HG03064 (cell line): Measurements from ENCODE around the gene MB21D2.

ENCODE experiments used
- ATAC-seq: cut with Tn5 transposase; IDR thresholded peaks from one replicate; pipeline ENCODE4 v1.9.1; 2021; ENCODE audit warnings: low read depth; ENCODE audit not compliant: unreplicated experiment

Gene MB21D2

GRCh38 chr3:192894676-192895075 lies 23.0 kb downstream of the MB21D2 start:
- no peak for ATAC-seq

DNA sequence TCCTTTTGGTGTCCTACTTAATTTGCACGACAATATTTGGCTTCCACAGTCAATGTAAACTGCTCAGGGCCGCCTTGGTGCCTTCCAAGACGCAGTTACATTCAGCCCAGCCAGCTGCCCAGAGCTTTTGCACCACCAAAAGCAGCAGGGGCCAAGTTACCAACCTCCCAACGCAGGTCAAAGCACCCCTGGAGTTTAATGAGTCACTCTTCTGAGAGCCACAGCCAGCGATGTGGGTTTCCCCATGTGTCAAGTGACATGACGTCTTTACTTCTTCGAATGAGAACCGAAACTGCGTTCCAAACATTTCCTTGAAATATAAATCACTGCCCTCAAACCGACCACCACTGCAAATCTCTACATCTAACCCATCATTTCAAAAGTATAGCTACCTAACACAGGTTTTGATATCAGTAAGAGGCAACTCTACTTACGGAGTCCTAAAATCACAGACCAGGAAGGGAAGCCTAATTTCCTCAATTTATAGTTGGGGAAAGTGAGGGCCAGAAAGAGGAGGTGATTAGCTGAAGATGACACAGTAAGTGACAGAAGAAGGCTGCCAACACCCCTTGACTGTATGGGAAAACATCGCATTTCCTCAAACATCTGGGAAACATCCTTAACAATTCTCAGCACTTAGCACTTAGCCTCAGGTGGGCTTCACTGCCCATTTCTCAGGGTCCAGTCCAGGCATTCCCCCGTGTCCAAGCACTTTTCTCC lies 24.5 kb downstream of the MB21D2 start:
- peak; percentile 96 for ATAC-seq

GRCh38 chr3:192890347-192891335 lies 27.0 kb downstream of the MB21D2 start:
- no peak for ATAC-seq

DNA sequence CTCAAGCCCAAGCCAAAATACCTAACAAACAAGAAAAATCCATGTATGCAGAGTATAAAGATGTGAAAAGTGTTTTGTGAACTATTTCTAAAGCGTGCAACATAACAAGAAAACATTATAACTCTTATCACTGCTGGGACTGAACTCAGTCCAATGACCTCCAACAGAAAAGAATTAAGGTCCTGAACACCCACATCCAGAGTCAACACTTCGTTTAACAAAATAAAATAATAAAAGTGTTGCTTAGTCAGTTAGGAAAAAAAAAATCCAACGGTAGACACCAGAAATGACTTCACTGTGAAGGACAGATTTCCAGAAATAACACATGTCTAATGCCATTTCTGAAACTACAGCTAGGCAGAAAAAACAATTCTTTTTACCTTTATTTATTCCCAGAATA lies 28.0 kb downstream of the MB21D2 start:
- ATAC-seq, result no peak

- no peak for ATAC-seq
These were observed 29.5 kb downstream of the MB21D2 start for GRCh38 chr3:192888190-192888589.

DNA sequence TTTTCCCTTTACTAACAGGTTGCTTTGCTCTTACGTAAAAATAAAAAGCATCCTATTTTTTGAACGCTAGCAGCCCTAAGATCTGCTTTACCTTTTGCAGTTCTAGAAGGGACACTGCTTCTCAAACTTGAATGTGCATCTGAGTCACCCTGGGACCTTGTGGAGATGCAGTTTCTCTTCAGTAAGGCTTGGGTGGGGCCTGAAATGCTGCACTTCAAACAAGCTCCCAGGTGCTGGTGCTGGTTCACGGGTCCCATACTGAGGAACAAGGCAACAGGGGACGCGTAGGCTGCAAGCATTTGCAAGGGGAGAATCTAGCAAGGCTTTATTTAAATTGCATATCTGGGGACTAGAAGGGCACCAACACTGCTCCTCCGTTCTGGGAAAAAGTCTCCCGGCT lies 30.0 kb downstream of the MB21D2 start:
- no peak for ATAC-seq

DNA sequence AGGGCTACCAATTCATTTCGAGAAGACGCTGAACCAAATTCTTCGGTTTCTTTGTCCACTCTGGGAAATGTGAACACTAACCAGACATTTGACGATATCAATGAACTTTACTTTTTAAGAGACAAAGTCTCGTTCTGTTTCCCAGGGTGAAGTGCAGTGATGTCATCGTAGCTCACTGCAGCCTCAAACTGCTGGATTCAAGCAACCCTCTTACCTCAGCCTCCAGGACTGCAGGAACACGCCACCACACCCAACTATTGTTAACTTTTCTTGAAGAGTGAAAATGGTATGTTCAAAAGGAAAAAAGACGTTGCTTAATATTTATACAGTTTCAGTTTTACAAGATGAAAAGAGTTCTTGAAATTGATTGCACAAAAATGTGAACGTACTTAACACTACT lies 30.6 kb downstream of the MB21D2 start:
- ATAC-seq, result no peak

DNA sequence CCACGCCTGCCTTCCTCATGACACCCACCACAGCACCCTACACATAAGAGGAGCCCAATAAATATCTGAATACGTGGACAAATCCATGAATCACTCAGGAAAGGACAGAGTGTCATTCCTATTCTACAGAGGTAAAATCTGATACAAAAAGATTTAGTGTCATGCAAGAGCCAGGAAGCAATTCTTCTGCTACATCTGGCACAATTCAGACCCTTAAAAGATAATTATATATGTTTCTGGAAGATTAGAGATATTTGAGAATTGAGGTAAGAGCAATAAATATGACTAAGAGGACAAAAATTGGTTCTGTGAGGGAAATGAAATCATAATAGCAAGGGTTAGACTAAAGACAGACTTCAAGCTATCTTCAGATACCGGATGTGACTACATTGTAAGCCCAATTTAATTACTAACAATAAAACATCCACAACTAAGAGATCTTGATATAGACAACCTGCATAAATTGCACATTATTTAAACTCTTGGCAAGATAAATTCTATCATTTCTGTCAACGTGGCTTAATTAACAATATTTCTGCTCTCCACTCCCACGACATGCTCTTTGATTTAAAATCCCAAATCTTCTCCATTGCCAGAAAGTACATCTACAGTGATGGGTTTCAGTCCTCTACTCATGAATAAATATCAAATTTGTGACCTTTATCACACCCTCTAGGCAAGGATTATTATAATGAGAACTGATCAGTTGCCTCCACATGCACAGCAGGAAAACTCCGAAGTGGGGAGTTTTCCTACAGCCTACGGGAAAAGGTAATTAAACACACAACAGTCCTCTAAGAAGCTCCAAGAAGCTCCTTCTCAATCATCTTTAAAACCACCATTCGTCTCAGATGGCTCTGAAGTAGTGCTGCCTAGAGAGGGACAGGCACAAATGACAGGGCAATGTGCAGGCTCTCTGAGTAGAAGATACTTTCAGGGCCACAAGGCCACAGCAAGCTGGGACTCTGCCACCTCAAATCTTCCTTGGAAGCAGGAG lies 32.6 kb downstream of the MB21D2 start:
- ATAC-seq, result no peak

- ATAC-seq, result no peak
These were observed 34.1 kb downstream of the MB21D2 start for GRCh38 chr3:192883512-192883911.

DNA sequence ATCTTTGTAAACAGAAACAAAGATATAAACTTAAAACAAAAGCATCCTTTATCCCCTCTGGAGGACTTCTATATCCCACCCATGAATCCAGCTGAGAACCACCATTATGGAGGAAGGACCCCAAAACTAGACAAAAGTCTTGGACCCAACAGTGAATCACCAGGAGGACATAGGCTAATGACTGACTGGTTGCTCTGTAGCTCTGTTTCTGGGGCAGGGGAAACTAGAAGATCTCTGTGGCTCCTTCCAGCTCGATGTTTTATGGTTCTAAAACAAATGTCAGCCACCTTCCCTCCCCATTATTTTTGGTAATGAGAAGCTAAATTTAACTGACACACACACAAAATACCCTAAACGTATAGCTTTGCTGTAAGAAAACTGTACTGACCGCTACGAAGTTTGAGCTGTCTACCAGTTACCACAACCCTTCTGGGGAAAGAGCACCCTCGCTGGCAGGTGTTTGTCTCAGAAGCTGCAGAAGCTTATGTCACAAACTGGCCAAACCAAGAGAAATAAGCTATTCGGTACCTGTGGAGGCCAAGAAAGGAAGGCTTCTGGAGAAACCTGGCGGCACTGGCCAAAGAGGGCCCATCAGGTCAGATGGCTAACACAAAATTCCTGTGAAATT lies 36.4 kb downstream of the MB21D2 start:
- ATAC-seq, result no peak

DNA sequence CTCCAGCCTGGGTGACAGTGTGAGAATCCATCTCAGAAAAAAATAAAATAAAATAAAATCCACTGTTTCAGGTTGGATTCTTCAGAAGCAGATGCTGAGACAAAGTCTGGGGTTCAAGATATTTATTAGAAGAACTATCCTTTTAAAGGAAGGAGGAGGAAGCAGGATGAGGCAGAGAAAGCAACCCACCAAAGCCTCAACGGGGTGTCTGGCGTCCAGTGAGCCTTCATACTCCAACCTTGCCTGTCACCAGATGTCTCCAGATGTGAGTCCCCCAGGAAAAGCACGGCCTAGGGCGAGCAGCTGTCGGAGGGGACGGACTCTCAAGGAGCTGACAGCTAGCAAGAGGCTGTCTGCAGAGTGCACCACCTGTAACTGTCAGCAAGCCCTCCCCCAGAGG lies 37.3 kb downstream of the MB21D2 start:
- no peak for ATAC-seq

GRCh38 chr3:192879346-192880031 lies 38.2 kb downstream of the MB21D2 start:
- ATAC-seq, result no peak

GRCh38 chr3:192875971-192876565 lies 41.6 kb downstream of the MB21D2 start:
- ATAC-seq, result no peak

GRCh38 chr3:192870822-192871221 lies 46.8 kb downstream of the MB21D2 start:
- ATAC-seq, result no peak

GRCh38 chr3:192869131-192870031 lies 48.3 kb downstream of the MB21D2 start:
- no peak for ATAC-seq

- ATAC-seq, result no peak
These were observed 50.0 kb downstream of the MB21D2 start for GRCh38 chr3:192867645-192868044.

GRCh38 chr3:192866804-192867203 lies 50.9 kb downstream of the MB21D2 start:
- ATAC-seq, result no peak

- ATAC-seq, result peak; percentile 64
These were observed 52.7 kb downstream of the MB21D2 start for GRCh38 chr3:192864941-192865340.
